ENCODE data around the gene EIF1AX. TPM values are rescaled to one million over a fixed set of nuclear protein-coding genes. Genes with fewer than 3 reads are reported as not detected.

The EIF1AX gene
- total and polyA plus RNA-seq, 2 of the 13 experiments (the other 11 are each of a cell fraction or from before 2014, with no cell fraction given): 35.1 to 82.7 TPM

DNA sequence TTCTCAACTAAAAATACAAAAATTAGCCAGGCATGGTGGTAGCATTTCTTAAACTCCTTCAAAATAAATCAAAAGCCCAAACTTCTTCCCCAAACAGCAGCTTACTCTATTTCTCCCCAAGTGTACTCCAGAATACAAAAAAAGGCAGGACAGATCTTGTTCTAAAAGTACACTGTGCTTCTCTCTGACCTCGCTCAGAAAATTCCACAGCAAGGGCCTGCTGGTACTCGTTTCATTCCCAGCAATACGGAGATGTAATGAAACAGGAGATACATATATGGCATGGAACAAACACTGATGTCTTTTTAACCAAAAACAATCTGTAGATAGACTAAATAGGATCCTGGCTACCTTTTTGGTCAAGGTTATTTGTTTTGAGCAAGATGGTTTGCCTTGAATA, 50.1 kb downstream of the EIF1AX start (continued):
- TF ChIP-seq GABPB1 (CRISPR knock-in tag; IDR thresholded peaks at IDR 0.05) (no peak), ADNP (CRISPR knock-in tag; IDR thresholded peaks at IDR 0.05) (no peak), ZNF30 (CRISPR knock-in tag; IDR thresholded peaks at IDR 0.05) (no peak), ZNF383 (CRISPR knock-in tag; IDR thresholded peaks at IDR 0.05; ENCODE audit: borderline replicate concordance) (no peak), ZNF879 (CRISPR knock-in tag; IDR thresholded peaks at IDR 0.05) (no peak), ATF7 (IDR thresholded peaks at IDR 0.05) (no peak), ATF7 (CRISPR knock-in tag; IDR thresholded peaks at IDR 0.05) (no peak), RORA (CRISPR knock-in tag; IDR thresholded peaks at IDR 0.05) (no peak), ZNF703 (CRISPR knock-in tag; IDR thresholded peaks at IDR 0.05; ENCODE audit: borderline replicate concordance) (no peak), KLF12 (CRISPR knock-in tag; IDR thresholded peaks at IDR 0.05; ENCODE audit: borderline replicate concordance) (no peak), ZNF597 (CRISPR knock-in tag; IDR thresholded peaks at IDR 0.05) (no peak)

- in situ Hi-C loops (cut with HindIII; ENCODE audit: extremely low pct_ligation_motif_present, low pct_unique_long_range_greater_than_20kb): no loop called here
- no peaks in the 10 kb centered on the region for H3K36me3 ChIP-seq (replicated peaks in 1 of 2; ENCODE audit: control insufficient read depth in 1 of 2, insufficient read depth in 2 of 2, low read length in 2 of 2)
- POLR2A ChIA-PET: no interaction called here
- H3K27me3 ChIP-seq (ENCODE audit: control insufficient read depth in 1 of 2, insufficient read depth in 2 of 2, low read length in 2 of 2): no peaks in the 10 kb centered on the region
- H3K4me3 ChIP-seq (replicated peaks in 1 of 3; ENCODE audit: insufficient read depth in 1 of 3, low read depth in 2 of 3, low read length in 3 of 3): no peak overlapping the region
- no peak for FAIRE-seq
- no peak overlapping the region for H3K27ac ChIP-seq (ENCODE audit: extremely low read length, insufficient read depth, low read length)
- no peaks in the 10 kb centered on the region for H4K20me1 ChIP-seq (ENCODE audit: insufficient read depth, low read length)
- intact Hi-C loops (cut with micrococcal nuclease; ENCODE audit: unreplicated experiment): no loop called here
- CTCF ChIA-PET (ENCODE audit: low intra/inter-chr PET ratio, low total read pairs): no interaction called here
- H3K79me2 ChIP-seq (ENCODE audit: insufficient read depth, low read length): no peaks in the 10 kb centered on the region
- WGBS (ENCODE audit: low lambda C conversion rate): 85% methylated on average over 6 of the region's 6 CpGs
- DNase-seq (ENCODE audit: low spot score): no peak
- ATAC-seq: no peak
- no TSS peak for BruUV-seq (replicated peaks)
- H2AFZ ChIP-seq (ENCODE audit: low read length): no peak overlapping the region
- no peaks in the 10 kb centered on the region for H3K9me3 ChIP-seq (ENCODE audit: low read length)
- H3K9ac ChIP-seq (ENCODE audit: insufficient read depth, low read depth, low read length): no peak overlapping the region
- no peak overlapping the region for H3K4me2 ChIP-seq (ENCODE audit: low read depth, low read length)
- no peaks in the 10 kb centered on the region for H3K4me1 ChIP-seq (ENCODE audit: insufficient read depth, low read length)
- TF ChIP-seq FOXA1 (IDR thresholded peaks at IDR 0.05) (no peak), FOXA1 (CRISPR knock-in tag; IDR thresholded peaks at IDR 0.05) (no peak), PHB2 (IDR thresholded peaks at IDR 0.05; ENCODE audit: partially characterized antibody) (no peak), CBX5 (CRISPR knock-in tag; IDR thresholded peaks at IDR 0.05; ENCODE audit: borderline replicate concordance) (no peak), ZFP36L2 (CRISPR knock-in tag; IDR thresholded peaks at IDR 0.05) (no peak), SIN3B (IDR thresholded peaks at IDR 0.05; ENCODE audit: low read length) (no peak), ZBTB1 (CRISPR knock-in tag; IDR thresholded peaks at IDR 0.05; ENCODE audit: borderline replicate concordance) (no peak), GATAD2A (CRISPR knock-in tag; IDR thresholded peaks at IDR 0.05) (no peak), ZNF33B (CRISPR knock-in tag; IDR thresholded peaks at IDR 0.05) (no peak), FOXJ3 (CRISPR knock-in tag; IDR thresholded peaks at IDR 0.05; ENCODE audit: borderline replicate concordance) (no peak), POLR2AphosphoS5 (IDR thresholded peaks at IDR 0.05; ENCODE audit: low read depth, low read length) (no peak)
- TF ChIP-seq, protein P1, sequence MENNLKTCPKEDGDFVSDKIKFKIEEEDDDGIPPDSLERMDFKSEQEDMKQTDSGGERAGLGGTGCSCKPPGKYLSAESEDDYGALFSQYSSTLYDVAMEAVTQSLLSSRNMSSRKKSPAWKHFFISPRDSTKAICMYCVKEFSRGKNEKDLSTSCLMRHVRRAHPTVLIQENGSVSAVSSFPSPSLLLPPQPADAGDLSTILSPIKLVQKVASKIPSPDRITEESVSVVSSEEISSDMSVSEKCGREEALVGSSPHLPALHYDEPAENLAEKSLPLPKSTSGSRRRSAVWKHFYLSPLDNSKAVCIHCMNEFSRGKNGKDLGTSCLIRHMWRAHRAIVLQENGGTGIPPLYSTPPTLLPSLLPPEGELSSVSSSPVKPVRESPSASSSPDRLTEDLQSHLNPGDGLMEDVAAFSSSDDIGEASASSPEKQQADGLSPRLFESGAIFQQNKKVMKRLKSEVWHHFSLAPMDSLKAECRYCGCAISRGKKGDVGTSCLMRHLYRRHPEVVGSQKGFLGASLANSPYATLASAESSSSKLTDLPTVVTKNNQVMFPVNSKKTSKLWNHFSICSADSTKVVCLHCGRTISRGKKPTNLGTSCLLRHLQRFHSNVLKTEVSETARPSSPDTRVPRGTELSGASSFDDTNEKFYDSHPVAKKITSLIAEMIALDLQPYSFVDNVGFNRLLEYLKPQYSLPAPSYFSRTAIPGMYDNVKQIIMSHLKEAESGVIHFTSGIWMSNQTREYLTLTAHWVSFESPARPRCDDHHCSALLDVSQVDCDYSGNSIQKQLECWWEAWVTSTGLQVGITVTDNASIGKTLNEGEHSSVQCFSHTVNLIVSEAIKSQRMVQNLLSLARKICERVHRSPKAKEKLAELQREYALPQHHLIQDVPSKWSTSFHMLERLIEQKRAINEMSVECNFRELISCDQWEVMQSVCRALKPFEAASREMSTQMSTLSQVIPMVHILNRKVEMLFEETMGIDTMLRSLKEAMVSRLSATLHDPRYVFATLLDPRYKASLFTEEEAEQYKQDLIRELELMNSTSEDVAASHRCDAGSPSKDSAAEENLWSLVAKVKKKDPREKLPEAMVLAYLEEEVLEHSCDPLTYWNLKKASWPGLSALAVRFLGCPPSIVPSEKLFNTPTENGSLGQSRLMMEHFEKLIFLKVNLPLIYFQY (CRISPR knock-in tag; IDR thresholded peaks at IDR 0.05; ENCODE audit: borderline replicate concordance): no peak
- TF ChIP-seq, protein P2, sequence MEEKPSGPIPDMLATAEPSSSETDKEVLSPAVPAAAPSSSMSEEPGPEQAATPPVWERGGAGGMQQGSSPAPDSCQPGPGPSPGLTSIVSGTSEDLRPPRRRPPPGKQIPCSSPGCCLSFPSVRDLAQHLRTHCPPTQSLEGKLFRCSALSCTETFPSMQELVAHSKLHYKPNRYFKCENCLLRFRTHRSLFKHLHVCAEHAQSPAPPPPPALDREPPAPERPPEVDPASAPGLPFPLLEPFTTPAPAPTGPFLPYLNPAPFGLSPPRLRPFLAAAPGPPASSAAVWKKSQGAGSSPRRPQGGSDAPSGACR (CRISPR knock-in tag; IDR thresholded peaks at IDR 0.05): no peak
These were observed 51.8 kb downstream of the EIF1AX start for GRCh38 chrX:20089845-20090244.
